ENCODE data around the gene NAA38.
"Not testable (repeated sequence)": the region's sequence is repeated elsewhere in the genome, so short reads cannot be mapped to it uniquely, and the experiment has no call there.

Gene NAA38

DNA sequence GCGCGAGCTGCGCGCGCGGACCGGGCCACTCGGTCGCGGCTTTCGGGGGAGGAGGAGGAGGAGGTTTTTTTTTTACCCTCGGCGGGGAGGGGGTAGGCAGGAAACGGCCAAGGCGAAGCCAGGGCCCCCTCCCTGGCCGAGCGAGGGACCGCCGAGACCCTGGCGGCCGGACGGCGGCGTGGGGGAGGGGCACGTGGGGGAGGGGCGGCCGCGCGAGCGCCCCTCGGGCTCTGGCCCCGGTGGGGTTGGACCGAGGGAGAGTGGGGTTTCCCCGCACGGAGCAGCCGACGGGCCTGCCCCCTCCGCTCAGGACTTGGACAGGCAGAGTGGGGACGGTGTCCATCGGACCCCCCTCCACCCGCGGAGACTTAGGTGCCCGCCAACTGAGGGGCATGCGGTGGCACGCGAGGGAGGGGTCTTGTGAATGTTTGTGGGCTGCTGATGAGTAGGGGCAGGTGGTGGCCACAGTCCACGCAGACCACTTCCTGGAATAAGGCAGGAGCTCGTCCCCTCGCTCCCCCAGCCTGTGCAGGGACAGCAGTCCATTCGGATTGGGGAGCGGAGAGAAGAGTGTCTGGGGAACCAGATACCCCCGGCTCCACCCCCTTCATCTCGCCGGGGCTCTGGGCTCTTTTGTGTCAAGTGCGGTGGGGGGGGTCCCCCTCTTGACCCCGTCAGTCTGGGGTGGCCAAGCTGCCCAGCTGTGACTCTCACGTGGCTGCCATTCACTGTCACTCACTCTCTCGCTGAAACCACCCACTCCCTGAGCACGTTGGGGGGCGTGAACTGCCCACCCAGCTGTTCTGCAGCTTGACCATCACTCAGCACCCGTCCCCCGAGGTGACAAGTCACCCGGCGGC lies 28.2 kb upstream of the NAA38 start:
- H3K4me3 Mint-ChIP-seq, result peak overlapping the region; percentile 30
- H3K4me1 Mint-ChIP-seq, result no peaks in the 10 kb centered on the region
- no peaks in the 10 kb centered on the region for H3K9me3 Mint-ChIP-seq
- H3K27me3 Mint-ChIP-seq, result peaks cover 5% of the 10 kb centered on the region
- peak; percentile 48 for ATAC-seq
- H3K36me3 Mint-ChIP-seq, result peaks cover 5% of the 10 kb centered on the region
- H3K27ac Mint-ChIP-seq, result no peak overlapping the region

- H3K4me1 Mint-ChIP-seq, result no peaks in the 10 kb centered on the region
- no peak for ATAC-seq
- peaks cover 5% of the 10 kb centered on the region for H3K27me3 Mint-ChIP-seq
- peak overlapping the region; percentile 71 for H3K4me3 Mint-ChIP-seq
- peak overlapping the region; percentile 44 for H3K27ac Mint-ChIP-seq
- no peaks in the 10 kb centered on the region for H3K9me3 Mint-ChIP-seq
- H3K36me3 Mint-ChIP-seq, result no peaks in the 10 kb centered on the region
Observed at GRCh38 chr17:7884581-7885366, 27.4 kb upstream of the NAA38 start.

DNA sequence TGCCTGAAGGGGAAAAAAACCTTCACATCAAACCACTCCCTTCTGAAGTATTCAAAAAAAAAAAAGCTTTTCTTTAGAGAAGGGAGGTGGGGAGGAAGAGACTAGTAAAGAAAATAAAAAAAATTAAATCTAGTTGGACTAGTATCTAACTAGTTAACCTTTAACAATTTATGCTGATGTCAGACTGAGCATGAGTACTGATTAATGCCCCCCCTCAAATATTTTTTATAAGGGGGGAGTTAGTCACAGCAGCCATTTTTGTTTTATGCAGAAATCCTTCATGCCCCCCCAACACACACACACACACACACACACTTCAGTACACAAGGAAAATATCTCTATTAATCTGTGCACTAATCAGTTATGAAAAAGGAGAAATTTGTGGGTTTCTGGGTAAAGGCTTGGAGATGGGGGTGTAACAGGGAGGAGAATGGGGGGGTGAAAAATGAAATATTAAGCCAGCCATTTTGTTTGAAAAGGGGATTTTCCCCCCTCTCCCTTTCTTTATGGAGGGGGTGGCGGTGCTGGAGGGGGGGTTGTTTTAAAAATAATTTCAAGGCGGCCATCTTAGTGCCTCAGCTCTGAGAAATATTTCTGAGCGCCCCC lies 26.5 kb upstream of the NAA38 start:
- Mint-ChIP-seq H3K36me3 (no peaks in the 10 kb centered on the region), H3K4me3 (peak overlapping the region; percentile 44), H3K9me3 (no peaks in the 10 kb centered on the region), H3K27me3 (peaks cover 5% of the 10 kb centered on the region), H3K27ac (peak overlapping the region; percentile 44), H3K4me1 (no peaks in the 10 kb centered on the region)
- ATAC-seq, result no peak

DNA sequence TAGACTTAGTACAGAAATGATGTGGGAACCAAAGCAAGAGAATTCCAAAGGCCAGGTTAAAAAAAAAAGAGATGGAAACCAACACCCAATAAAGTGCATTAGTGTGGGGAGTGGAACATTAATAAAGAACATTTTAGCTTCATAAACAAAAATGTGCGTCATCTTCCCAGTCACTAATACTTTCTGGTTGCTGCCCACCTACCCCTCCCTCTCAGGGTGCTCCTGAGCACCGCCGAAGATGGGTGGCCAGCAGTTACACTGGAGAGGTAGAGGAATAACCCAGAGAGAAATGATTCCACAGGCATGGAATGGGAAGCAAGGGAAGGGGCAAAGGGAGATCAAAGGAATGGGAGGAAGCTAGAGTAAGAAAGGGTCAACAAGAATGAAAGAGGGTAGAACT lies 25.3 kb upstream of the NAA38 start:
- Mint-ChIP-seq H3K9me3 (no peaks in the 10 kb centered on the region), H3K4me1 (no peaks in the 10 kb centered on the region), H3K36me3 (no peaks in the 10 kb centered on the region), H3K27me3 (peaks cover 5% of the 10 kb centered on the region), H3K4me3 (no peak overlapping the region), H3K27ac (no peak overlapping the region)
- ATAC-seq, result no peak

GRCh38 chr17:7882068-7882467 lies 24.7 kb upstream of the NAA38 start:
- H3K4me1 Mint-ChIP-seq, result no peaks in the 10 kb centered on the region
- H3K27me3 Mint-ChIP-seq, result peaks cover 5% of the 10 kb centered on the region
- no peak for ATAC-seq
- no peak overlapping the region for H3K27ac Mint-ChIP-seq
- H3K36me3 Mint-ChIP-seq, result no peaks in the 10 kb centered on the region
- no peak overlapping the region for H3K4me3 Mint-ChIP-seq
- no peaks in the 10 kb centered on the region for H3K9me3 Mint-ChIP-seq

- peaks cover 5% of the 10 kb centered on the region for H3K27me3 Mint-ChIP-seq
- H3K4me3 Mint-ChIP-seq, result no peak overlapping the region
- ATAC-seq, result no peak
- no peaks in the 10 kb centered on the region for H3K36me3 Mint-ChIP-seq
- H3K9me3 Mint-ChIP-seq, result no peaks in the 10 kb centered on the region
- H3K4me1 Mint-ChIP-seq, result peaks cover 2% of the 10 kb centered on the region
- H3K27ac Mint-ChIP-seq, result no peak overlapping the region
Observed at GRCh38 chr17:7881276-7882054, 24.1 kb upstream of the NAA38 start.

DNA sequence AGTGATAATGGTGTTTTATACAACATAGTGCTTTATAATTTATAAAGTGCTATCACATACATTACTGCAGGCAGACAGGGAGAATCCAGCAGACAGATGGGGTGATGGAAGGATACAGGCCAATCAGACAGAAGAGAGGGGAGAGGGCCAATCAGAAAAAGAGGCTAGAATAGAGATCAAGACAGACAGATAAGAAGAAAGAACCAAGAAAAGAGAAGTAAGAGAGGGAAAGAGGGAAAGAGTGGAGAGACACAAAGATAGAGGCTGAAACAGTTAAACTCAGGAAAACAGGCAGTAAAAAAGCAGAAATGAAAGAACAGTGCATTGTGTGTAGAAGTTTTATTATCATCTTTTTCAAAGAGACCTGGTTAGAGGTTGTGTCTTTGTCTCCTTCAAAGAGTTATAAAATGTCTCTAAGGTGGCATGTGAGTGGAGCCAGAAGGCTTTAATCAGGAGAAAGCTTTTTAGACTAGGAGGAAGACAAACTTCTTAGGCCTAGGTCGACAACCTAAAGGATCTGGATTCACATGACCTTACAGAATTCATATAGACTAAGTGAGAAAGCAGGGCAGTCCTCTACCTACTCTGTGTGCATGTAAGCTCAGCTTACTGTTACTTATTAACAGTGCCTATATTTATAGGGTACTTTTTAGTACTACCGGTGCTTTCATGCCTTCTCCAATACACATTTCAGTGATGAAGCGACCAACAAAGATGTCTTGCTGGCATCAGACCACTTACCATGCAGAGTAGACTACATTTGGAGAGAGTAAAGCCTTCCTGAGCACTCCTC lies 22.9 kb upstream of the NAA38 start:
- Mint-ChIP-seq H3K4me1 (peaks cover 7% of the 10 kb centered on the region), H3K36me3 (no peaks in the 10 kb centered on the region), H3K4me3 (no peak overlapping the region), H3K9me3 (no peaks in the 10 kb centered on the region), H3K27ac (no peak overlapping the region), H3K27me3 (no peaks in the 10 kb centered on the region)
- no peak for ATAC-seq

- H3K9me3 Mint-ChIP-seq, result no peaks in the 10 kb centered on the region
- H3K27ac Mint-ChIP-seq, result no peak overlapping the region
- no peak for ATAC-seq
- peaks cover 7% of the 10 kb centered on the region for H3K4me1 Mint-ChIP-seq
- no peak overlapping the region for H3K4me3 Mint-ChIP-seq
- H3K36me3 Mint-ChIP-seq, result peaks cover 8% of the 10 kb centered on the region
- no peaks in the 10 kb centered on the region for H3K27me3 Mint-ChIP-seq
Observed at GRCh38 chr17:7878234-7878633, 20.9 kb upstream of the NAA38 start.

GRCh38 chr17:7875804-7876370 lies 18.5 kb upstream of the NAA38 start:
- peaks cover 7% of the 10 kb centered on the region for H3K4me1 Mint-ChIP-seq
- H3K36me3 Mint-ChIP-seq, result peaks cover 11% of the 10 kb centered on the region
- no peaks in the 10 kb centered on the region for H3K9me3 Mint-ChIP-seq
- no peak for ATAC-seq
- H3K27me3 Mint-ChIP-seq, result no peaks in the 10 kb centered on the region
- H3K27ac Mint-ChIP-seq, result no peak overlapping the region
- no peak overlapping the region for H3K4me3 Mint-ChIP-seq

DNA sequence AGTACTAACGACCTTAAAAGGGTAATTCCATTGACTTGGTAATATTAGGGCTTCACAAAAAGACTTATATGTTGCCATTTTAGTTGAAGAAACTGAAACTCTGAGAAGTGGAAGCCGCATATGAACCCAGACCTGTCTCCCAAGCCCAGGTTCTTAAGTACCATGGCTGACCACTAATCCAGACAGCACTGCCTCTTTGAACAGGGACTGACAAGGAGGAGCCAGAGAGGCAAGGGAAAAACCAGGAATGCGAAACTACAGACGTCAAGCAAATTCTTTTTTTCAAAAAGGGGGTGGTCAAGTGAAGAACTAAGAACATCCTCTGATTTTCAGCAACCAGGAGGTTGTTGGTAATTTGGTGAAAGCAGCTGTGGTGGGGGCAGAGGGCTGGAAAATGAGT lies 15.7 kb upstream of the NAA38 start:
- Mint-ChIP-seq H3K36me3 (peaks cover 12% of the 10 kb centered on the region), H3K4me3 (no peak overlapping the region), H3K4me1 (peaks cover 8% of the 10 kb centered on the region), H3K9me3 (no peaks in the 10 kb centered on the region), H3K27me3 (no peaks in the 10 kb centered on the region), H3K27ac (no peak overlapping the region)
- ATAC-seq, result no peak

GRCh38 chr17:7867881-7868329 lies 10.5 kb upstream of the NAA38 start:
- no peaks in the 10 kb centered on the region for H3K9me3 Mint-ChIP-seq
- H3K36me3 Mint-ChIP-seq, result peaks cover 17% of the 10 kb centered on the region
- no peak for ATAC-seq
- no peak overlapping the region for H3K27ac Mint-ChIP-seq
- H3K4me1 Mint-ChIP-seq, result peaks cover 12% of the 10 kb centered on the region
- no peak overlapping the region for H3K4me3 Mint-ChIP-seq
- no peaks in the 10 kb centered on the region for H3K27me3 Mint-ChIP-seq

- Mint-ChIP-seq H3K9me3 (no peaks in the 10 kb centered on the region), H3K36me3 (peaks cover 17% of the 10 kb centered on the region), H3K27ac (no peak overlapping the region), H3K4me1 (peaks cover 18% of the 10 kb centered on the region), H3K27me3 (no peaks in the 10 kb centered on the region), H3K4me3 (no peak overlapping the region)
- no peak for ATAC-seq
Observed at GRCh38 chr17:7864995-7865650, 7.8 kb upstream of the NAA38 start.

DNA sequence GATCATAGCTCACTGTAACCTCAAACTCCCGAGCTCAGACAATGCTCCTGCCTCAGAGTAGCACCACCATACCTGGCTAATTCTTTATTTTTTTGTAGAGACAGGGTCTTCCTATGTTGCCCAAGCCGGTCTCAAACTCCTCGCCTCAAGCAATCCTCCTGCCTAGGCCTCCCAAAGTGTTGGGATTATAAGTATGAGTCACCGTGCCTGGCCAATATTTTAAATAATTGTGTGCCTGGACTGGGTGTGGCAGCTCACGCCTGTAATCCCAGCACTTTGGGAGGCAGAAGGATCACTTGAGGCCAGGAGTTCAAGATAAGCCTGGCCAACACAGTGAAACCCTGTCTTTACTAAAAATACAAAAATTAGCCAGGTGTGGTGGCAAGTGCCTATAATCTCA lies 7.0 kb upstream of the NAA38 start:
- not testable (repeated sequence) for ATAC-seq, H3K9me3 Mint-ChIP-seq, H3K27me3 Mint-ChIP-seq, H3K4me3 Mint-ChIP-seq, H3K27ac Mint-ChIP-seq
- Mint-ChIP-seq H3K36me3 (peaks cover 17% of the 10 kb centered on the region), H3K4me1 (peaks cover 18% of the 10 kb centered on the region)
